Urinary bladder (tissue), 4 donors: ENCODE data around the gene AMPD3. TPM values are rescaled to one million over a fixed set of nuclear protein-coding genes. Genes with fewer than 3 reads are reported as not detected.

Source experiments
- DNase-seq: peaks from one replicate; pipeline ENCODE4 v3.0.0-alpha.2; 2015; ENCODE audit errors: extremely low spot score
- H3K27ac ChIP-seq: one replicate; pipeline ENCODE4 v1.5.1; 2013; ENCODE audit warnings: low read depth, mild to moderate bottlenecking, moderate library complexity
- H3K36me3 ChIP-seq: one replicate; pipeline ENCODE4 v1.6.1; 2013; ENCODE audit warnings: mild to moderate bottlenecking, moderate library complexity; ENCODE audit not compliant: insufficient read depth
- H3K4me1 ChIP-seq: one replicate; pipeline ENCODE4 v1.6.1; 2013; ENCODE audit warnings: mild to moderate bottlenecking, moderate library complexity; ENCODE audit not compliant: insufficient read depth
- H3K4me3 ChIP-seq: one replicate; pipeline ENCODE4 v1.5.1; 2013; ENCODE audit warnings: low read depth, low read length
- WGBS: extraction: QIAGEN DNeasy Blood & Tissue Kit; methylation state at CpG from one replicate; pipeline ENCODE4 v1.1.7; 2013; 5-methylcytosine and 5-hydroxymethylcytosine counted together
- polyA plus RNA-seq: library from polyadenylated mRNA; stranded (reverse); fragments of 200-250 nt; gene quantifications from one replicate; pipeline ENCODE4 v1.2.3, GENCODE V29; 2013
- total RNA-seq: library from RNA; depleted of rRNA; stranded (reverse); fragments of >200 nt; gene quantifications from one replicate; pipeline ENCODE4 v1.2.3, GENCODE V29; 2014
- donor health status: healthy with polysubstance abuse.
- donor health status: healthy.

The AMPD3 gene
- total and polyA plus RNA-seq, 2 donors = 2.4 to 5.2 TPM

DNA sequence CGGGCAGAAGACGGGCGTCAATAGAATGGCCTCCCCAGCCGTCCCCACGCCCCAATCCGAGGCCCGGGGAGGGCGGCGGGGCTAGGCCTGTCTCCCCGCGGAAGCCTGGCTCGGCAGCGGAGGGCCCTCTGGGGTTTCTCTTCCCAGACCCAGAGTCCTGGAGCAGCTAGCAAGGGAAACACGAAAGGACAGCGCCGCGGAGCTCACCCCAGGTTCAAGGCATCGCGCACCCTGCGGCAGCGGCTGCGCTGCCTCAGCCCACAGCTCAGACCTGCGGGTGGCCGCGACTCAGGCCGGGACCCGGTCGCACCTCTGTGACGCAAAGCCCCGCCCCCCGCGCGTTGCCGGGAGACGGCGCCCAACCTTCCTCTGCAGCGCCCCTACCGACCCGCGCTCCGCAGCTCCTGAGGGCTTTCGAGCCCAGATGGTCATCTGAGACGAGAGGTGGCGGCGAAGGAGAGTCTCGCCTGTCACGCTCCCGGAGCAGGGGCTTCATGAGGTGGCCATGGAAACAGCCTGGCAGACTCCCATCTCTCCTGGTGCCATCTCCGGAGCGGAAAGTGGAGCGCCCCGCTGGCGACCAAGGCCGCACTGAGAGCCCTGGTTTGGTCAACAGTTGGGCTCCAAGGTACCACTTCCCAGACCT, 86.0 kb downstream of the AMPD3 start, which contains the start of gene RNF141:
RNF141 (minus strand) TSS at position 273 of the 646 bp plus-strand sequence. CDS start 7,029 bp downstream, outside the sequence.
- H3K4me3 ChIP-seq = peak within 1 kb of the TSS; percentile 74
- peaks cover 2% of the 10 kb centered on the region for H3K4me1 ChIP-seq
- H3K27ac ChIP-seq = peak within 1 kb of the TSS; percentile 93
- no peaks in the 10 kb centered on the region for H3K36me3 ChIP-seq
- under 1% methylated on average over 54 of the region's 54 CpGs for WGBS
- peak; percentile 85 for DNase-seq

- Histone ChIP-seq H3K27ac (no peak overlapping the region), H3K36me3 (no peaks in the 10 kb centered on the region), H3K4me3 (peak overlapping the region; percentile 74), H3K4me1 (peaks cover 1% of the 10 kb centered on the region)
- no peak for DNase-seq
- WGBS = 41% methylated on average over 5 of the region's 5 CpGs
Observed at GRCh38 chr11:10541561-10541930, 86.5 kb downstream of the AMPD3 start.

- Histone ChIP-seq H3K36me3 (no peaks in the 10 kb centered on the region), H3K4me3 (no peak overlapping the region), H3K4me1 (no peaks in the 10 kb centered on the region), H3K27ac (no peak overlapping the region)
- no peak for DNase-seq
- 95% methylated on average over 3 of the region's 3 CpGs for WGBS
Observed at GRCh38 chr11:10542776-10543175, 87.7 kb downstream of the AMPD3 start.

DNA sequence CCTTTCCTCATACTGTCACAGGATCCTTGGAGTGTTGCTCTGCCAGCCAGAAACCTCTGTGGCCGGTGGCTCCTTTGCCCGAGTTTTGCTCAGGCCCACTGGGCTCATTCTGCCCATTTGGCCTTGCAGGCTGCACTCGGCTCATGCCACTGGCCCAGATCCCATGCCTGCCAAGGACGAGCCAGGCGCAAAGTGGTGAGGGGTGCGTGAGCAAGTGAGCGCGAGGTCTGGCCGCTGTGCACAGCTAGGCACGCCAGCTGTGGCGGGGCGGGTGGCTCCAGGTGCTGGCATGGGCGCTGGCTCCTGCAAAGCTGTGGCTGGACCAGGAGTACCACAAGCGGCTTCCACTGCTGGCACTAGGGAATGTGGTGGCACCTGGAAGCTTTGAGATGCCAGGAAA, 88.7 kb downstream of the AMPD3 start:
- Histone ChIP-seq H3K36me3 (no peaks in the 10 kb centered on the region), H3K27ac (no peak overlapping the region), H3K4me3 (no peak overlapping the region), H3K4me1 (no peaks in the 10 kb centered on the region)
- WGBS = 97% methylated on average over 14 of the region's 14 CpGs
- no peak for DNase-seq

DNA sequence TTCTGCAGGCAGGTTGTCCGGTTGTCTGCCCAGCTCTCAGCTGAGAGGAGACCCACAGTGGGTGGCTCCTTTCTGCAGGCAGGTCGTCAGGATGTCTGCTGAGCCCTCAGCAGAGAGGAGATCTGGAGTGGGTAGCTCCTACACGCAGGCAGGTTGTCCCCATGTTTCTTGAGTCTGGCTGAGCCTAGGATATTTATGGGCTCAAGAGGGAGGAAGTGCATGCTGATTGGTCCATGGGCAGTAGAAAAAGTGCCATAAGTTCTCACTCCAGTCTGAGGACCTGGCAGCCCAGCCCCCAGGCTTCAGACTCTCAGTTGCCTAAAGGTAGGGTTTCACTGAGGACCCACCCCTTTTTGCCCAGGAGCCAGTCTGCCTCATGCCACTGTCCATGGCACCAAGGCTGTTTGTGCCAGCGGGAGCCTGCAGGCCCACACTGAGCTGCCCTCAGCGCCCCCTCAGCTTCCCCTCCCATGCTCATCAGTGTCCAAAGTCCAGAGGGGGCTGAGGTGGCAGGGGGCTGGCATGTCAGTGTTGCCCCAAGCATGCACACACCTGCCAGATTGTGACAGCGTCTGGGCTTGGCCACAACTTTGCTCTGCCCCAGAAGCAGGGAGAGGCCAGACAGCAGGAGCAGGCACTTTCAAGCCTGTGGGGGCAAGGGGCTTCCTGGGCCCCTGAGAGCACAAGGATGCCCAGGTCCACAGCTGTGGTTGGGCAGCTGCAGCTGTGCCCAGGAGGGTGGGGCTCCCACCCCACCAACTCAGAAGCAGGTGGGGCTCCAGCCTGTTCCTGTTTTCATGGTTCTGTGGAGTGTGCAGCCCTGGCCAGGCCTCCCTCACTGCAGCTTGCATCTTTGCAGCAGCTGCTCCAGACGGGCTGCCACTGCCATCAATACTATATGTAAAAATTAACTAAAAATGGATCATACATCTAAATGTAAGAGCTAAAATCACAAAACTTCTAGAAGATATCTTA, 89.7 kb downstream of the AMPD3 start:
- H3K27ac ChIP-seq = no peak overlapping the region
- no peak for DNase-seq
- H3K4me3 ChIP-seq = no peak overlapping the region
- H3K36me3 ChIP-seq = no peaks in the 10 kb centered on the region
- H3K4me1 ChIP-seq = no peaks in the 10 kb centered on the region
- WGBS = 86% methylated on average over 7 of the region's 7 CpGs

- H3K36me3 ChIP-seq = no peaks in the 10 kb centered on the region
- H3K4me3 ChIP-seq = no peak overlapping the region
- no peak for DNase-seq
- no peak overlapping the region for H3K27ac ChIP-seq
- 81% methylated on average over 3 of the region's 3 CpGs for WGBS
- H3K4me1 ChIP-seq = no peaks in the 10 kb centered on the region
Observed at GRCh38 chr11:10550503-10551289, 95.6 kb downstream of the AMPD3 start.

GRCh38 chr11:10551290-10551592, 96.2 kb downstream of the AMPD3 start:
- DNase-seq = no peak
- H3K4me1 ChIP-seq = no peaks in the 10 kb centered on the region
- H3K4me3 ChIP-seq = no peak overlapping the region
- no peaks in the 10 kb centered on the region for H3K36me3 ChIP-seq
- H3K27ac ChIP-seq = no peak overlapping the region
- 76% methylated on average over 4 of the region's 4 CpGs for WGBS

DNA sequence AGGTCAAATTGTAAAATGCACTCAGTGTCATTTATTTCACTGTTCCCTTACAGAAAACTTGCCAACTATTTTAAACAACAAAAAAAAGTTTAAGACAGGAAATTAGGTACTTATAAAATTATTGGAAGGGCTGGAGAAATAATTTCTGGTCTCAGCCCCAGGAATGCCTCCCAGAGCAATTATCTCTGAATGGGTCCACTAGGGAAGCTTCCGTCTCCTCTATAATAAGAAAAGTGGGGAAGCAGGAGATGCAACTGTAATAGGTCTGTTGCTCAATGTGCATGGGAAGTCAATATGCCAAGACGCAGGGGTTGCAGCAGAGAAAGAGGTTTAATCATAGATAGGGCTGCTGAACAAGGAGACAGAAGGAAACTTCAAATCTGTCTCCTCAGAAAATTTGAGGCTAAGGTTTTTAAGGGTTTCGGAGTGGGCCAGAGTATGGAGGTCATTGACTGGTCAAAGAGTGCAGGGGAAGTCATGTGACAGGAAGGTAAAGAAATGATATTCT, 96.8 kb downstream of the AMPD3 start:
- H3K27ac ChIP-seq = no peak overlapping the region
- 96% methylated on average over 3 of the region's 3 CpGs for WGBS
- no peaks in the 10 kb centered on the region for H3K36me3 ChIP-seq
- no peaks in the 10 kb centered on the region for H3K4me1 ChIP-seq
- H3K4me3 ChIP-seq = no peak overlapping the region
- DNase-seq = no peak

GRCh38 chr11:10556590-10556989, 101.5 kb downstream of the AMPD3 start:
- no peak for DNase-seq
- Histone ChIP-seq H3K36me3 (no peaks in the 10 kb centered on the region), H3K4me1 (no peaks in the 10 kb centered on the region), H3K4me3 (no peak overlapping the region), H3K27ac (no peak overlapping the region)
- WGBS = 79% methylated on average over 1 of the region's 1 CpG

Other genes with a start within 250 kb of the AMPD3 start
- gene SBF2, start 161.0 kb upstream of the AMPD3 start, total RNA-seq = 114 TPM
- gene SBF2, start 161.0 kb upstream of the AMPD3 start, polyA plus RNA-seq = 27.8 TPM
- gene ADM, start 150.2 kb upstream of the AMPD3 start, total RNA-seq = 28.2 TPM
- gene ADM, start 150.2 kb upstream of the AMPD3 start, polyA plus RNA-seq = 47.2 TPM
- 52.0 TPM for gene RNF141, start 85.9 kb downstream of the AMPD3 start, total RNA-seq
- 16.4 TPM for gene RNF141, start 85.9 kb downstream of the AMPD3 start, polyA plus RNA-seq
- gene LYVE1, start 113.4 kb downstream of the AMPD3 start, total RNA-seq = 141 TPM
- gene LYVE1, start 113.4 kb downstream of the AMPD3 start, polyA plus RNA-seq = 99.9 TPM
- gene IRAG1, start 238.5 kb downstream of the AMPD3 start, total RNA-seq = 60.1 TPM
- gene IRAG1, start 238.5 kb downstream of the AMPD3 start, polyA plus RNA-seq = 75.9 TPM